Lower leg skin (tissue), 4 donors: ENCODE results near the gene CALN1. TPM values are rescaled to one million over a fixed set of nuclear protein-coding genes. Genes with fewer than 3 reads are reported as not detected.

Experiments used
- DNase-seq, 2 donors: peaks; one replicate each; pipeline ENCODE4 v3.0.0-alpha.2; 2019; ENCODE audit warnings: low spot score in 2 of 2
- H3K4me3 ChIP-seq: fragments of 200-600 bp; sonication (generic); 2 replicates; pipeline ENCODE4 v1.5.1; 2017; ENCODE audit warnings: mild to moderate bottlenecking, low read depth; ENCODE audit not compliant: poor library complexity, severe bottlenecking
- CTCF ChIP-seq, 3 donors: fragments of 450-650 bp; IDR thresholded peaks; one replicate each; pipeline ENCODE4 v1.5.1; 2016; ENCODE audit warnings: antibody characterized with exemption in 3 of 3, mild to moderate bottlenecking in 3 of 3, moderate library complexity in 2 of 3
- POLR2A ChIP-seq, 2 donors: fragments of 450-650 bp; IDR thresholded peaks; one replicate each; pipeline ENCODE4 v1.6.1; 2016 to 2017; ENCODE audit warnings: antibody characterized with exemption in 2 of 2, mild to moderate bottlenecking in 1 of 2, moderate library complexity in 1 of 2
- WGBS, 2 donors: methylation state at CpG; one replicate each; pipeline ENCODE4 v1.1.5; 2018; 5-methylcytosine and 5-hydroxymethylcytosine counted together
- intact Hi-C: fragments of 100-400 bp; cut with DNase I; formaldehyde crosslinking; loops from one replicate; pipeline ENCODE4 v1.15.0; 2023; ENCODE audit warnings: low total_unique reads
- total RNA-seq, 4 donors: library from RNA; depleted of rRNA; stranded (reverse); fragments of >200 nt; gene quantifications; one replicate each; pipeline ENCODE4 v1.1.0, GENCODE V29; 2016

Gene CALN1
- total RNA-seq, 4 donors from 2014 or later = 2.3 to 11.2 (median 7.3) TPM

GRCh38 chr7:72272479-72272878, 139.7 kb downstream of the CALN1 start:
- intact Hi-C loops = no loop called here
- 95% methylated on average over 6 of the region's 6 CpGs for WGBS, 2 donors
- TF ChIP-seq POLR2A (IDR thresholded peaks at IDR 0.05) (no peak), CTCF (IDR thresholded peaks at IDR 0.05) (no peak)
- no peak for DNase-seq
- H3K4me3 ChIP-seq = no peak overlapping the region

- intact Hi-C loops = no loop called here
These were observed 143.3 kb downstream of the CALN1 start for GRCh38 chr7:72268796-72269195.

GRCh38 chr7:72268090-72268489, 144.0 kb downstream of the CALN1 start:
- H3K4me3 ChIP-seq = no peak overlapping the region
- intact Hi-C loops = no loop called here
- no peak for TF ChIP-seq CTCF (IDR thresholded peaks at IDR 0.05)
- no peak for DNase-seq
- WGBS, 2 donors = 83 to 85% methylated on average over 2 of the region's 2 CpGs

More at GRCh38 chr7:72268796-72269195, 143.3 kb downstream of the CALN1 start:
- 34 to 54% methylated on average over 3 of the region's 3 CpGs for WGBS, 2 donors
- no peak for DNase-seq
- TF ChIP-seq POLR2A (IDR thresholded peaks at IDR 0.05) = no peak
- no peak for TF ChIP-seq CTCF (IDR thresholded peaks at IDR 0.05)
- H3K4me3 ChIP-seq = no peak overlapping the region

GRCh38 chr7:72267291-72267800, 144.8 kb downstream of the CALN1 start:
- intact Hi-C loops = no loop called here
- no peak for TF ChIP-seq POLR2A (IDR thresholded peaks at IDR 0.05)
- no peak overlapping the region for H3K4me3 ChIP-seq
- 54 to 61% methylated on average over 3 of the region's 3 CpGs for WGBS, 2 donors
- no peak for DNase-seq

- intact Hi-C loops = no loop called here
- no peak for DNase-seq
- TF ChIP-seq CTCF (IDR thresholded peaks at IDR 0.05) (no peak), POLR2A (IDR thresholded peaks at IDR 0.05) (no peak)
- 55 to 69% methylated on average over 2 of the region's 2 CpGs for WGBS, 2 donors
- H3K4me3 ChIP-seq = no peak overlapping the region
These were observed 145.4 kb downstream of the CALN1 start for GRCh38 chr7:72266771-72267170.

GRCh38 chr7:72265071-72265904, 146.8 kb downstream of the CALN1 start:
- H3K4me3 ChIP-seq = no peak overlapping the region
- TF ChIP-seq CTCF (IDR thresholded peaks at IDR 0.05) (no peak), POLR2A (IDR thresholded peaks at IDR 0.05) (no peak)
- DNase-seq = no peak
- WGBS, 2 donors = 62 to 73% methylated on average over 7 of the region's 7 CpGs
- intact Hi-C loops = no loop called here
